T follicular helper cell (primary cell): ENCODE results near the gene ZC3H7B.

Source experiments
- DNase-seq: peaks from one replicate; pipeline ENCODE4 v3.0.0-alpha.2; 2020; ENCODE audit warnings: low read depth

ZC3H7B gene

DNA sequence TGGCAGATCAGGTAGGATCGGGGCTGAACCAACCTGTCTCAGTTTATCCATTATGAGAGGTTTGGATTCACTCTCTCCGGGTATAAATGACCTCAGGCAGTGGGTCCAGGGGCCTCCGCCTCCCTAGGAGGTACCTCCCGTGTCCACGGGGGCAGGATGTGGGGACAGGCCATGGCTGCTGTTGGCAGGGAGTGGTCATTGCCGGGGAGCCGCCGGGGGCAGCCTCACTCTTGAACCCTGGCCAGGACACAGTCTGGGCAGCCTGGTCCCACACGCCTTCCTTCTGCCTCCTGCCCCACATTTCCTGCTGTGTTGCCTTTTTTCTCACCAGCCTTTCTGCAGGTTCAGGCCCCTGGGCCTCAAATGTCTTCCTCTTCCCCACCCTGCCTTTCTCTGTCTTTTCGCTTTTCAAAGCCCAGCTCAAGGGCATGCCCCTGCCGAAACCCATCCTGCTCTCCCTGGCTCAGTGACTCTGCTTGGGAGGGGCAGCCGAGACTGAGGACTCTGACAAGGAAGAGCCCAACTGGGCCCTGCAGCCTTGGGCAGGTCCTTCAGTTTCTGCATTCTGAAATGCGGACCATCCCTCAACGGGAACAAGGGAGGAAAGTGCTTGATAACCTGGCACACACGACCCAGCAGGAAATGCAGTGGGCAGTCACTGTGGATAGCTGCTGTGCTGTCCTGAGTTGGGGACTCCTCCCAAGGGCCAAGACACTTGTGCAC is 31.1 kb downstream of the ZC3H7B start:
- DNase-seq = no peak

DNA sequence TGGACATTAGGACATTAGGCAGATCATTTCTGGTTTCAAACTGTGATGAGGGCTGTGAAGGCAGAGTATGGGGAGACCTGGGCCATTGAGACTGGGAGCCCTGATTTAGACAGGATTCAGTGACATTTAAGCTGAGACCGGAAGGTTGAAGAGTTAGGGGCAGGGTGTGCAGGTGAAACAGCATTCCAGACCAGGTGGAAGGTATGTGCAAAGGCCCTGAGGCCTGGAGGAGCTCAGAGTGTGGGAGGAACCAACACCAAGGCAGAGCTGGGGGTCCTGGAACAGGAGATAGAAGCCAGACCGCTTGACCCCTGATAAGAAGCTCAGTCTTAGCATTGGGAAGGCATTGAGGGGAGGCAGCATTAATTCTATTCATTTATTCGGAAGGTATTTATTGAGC is 32.5 kb downstream of the ZC3H7B start:
- no peak for DNase-seq

DNA sequence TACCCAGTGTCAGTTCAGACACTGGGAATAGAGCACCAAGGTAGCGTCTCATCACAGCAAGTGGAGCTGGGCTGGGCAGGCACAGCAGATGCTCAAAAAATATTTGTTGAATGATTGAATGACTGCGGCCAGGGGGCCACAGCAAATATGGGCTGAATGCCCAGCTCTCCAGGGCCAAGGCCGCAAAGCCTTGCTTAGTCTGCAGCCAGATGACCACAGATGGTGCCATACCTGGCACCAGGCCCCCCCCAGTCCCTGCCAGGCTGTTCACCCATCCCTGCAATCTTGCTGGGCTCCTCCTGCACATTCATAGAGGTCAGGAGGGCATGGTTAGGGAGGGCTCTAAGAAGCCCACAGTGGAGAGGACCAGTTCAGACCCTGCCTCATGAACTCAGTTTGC is 32.9 kb downstream of the ZC3H7B start:
- DNase-seq = no peak

DNA sequence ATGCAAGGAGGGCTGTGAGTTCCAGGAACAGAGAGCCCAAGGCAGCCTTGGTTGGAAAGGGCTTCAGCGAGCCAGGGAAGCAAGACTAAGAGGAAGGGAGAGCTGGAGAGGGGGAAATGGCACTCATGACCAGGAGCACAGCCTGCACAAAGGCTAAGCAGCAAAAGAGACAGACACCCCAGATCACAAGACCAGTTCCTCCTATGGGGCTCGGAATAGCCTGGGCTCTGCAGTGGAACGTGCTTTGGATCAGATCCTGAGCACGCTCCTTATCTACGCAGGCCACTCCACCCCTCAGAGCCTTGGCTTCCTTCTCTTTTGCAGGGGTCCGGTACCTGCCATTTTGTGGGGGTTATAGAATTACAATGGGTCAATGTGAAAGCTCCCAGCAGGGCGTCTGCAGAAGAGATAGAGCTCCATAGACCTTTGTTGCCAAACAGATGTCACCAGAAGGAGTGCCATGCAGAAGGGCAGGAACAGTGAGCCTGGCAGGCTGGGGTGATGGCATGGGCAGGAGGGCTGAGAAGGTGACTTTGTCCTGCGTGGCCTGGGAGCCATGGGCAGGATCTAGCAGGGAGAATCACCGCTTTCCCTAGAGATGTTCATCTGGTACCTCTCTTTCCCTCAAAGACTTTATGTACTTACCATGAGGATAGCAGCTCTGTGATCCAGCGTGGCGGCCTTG is 33.8 kb downstream of the ZC3H7B start:
- no peak for DNase-seq

DNA sequence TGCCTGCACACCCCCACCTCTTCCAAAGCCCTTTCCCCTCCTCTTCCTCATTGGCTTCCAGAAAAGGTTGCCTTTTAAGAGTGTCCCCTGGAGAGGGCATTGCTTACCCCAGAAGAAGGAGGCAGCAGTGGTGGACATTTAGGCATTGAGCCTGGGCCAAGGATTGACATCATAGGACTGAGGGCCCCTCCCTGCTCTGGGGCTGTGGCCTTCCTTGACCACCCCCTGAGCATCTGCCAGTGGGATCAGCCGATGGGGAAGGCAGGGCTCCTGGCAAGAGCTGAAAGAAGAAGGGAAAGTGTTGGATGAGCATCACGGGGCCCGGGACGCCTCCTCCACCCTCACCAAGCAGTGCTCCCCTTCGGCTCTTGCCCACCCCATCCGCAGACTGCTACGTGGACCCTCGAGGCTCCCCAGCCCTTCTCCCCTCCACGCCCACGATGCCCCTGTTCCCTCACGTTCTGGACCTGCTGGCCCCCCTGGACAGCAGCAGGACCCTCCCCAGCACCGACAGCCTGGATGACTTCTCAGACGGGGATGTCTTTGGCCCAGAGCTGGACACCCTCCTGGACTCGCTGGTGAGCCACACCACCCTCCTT is 37.4 kb downstream of the ZC3H7B start:
- no peak for DNase-seq

DNA sequence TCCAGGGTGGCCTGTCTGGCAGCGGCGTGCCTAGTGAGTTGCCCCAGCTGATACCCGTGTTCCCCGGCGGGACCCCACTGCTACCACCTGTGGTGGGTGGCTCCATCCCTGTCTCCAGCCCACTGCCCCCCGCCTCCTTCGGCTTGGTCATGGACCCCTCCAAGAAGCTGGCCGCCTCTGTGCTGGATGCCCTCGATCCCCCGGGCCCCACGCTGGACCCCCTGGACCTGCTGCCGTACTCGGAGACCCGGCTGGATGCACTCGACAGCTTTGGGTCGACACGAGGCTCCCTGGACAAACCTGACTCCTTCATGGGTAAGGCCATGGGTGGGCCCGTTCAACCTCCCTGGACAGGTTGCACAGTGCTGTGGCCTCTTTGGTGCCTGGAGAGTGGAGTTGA is 38.5 kb downstream of the ZC3H7B start:
- DNase-seq = no peak

DNA sequence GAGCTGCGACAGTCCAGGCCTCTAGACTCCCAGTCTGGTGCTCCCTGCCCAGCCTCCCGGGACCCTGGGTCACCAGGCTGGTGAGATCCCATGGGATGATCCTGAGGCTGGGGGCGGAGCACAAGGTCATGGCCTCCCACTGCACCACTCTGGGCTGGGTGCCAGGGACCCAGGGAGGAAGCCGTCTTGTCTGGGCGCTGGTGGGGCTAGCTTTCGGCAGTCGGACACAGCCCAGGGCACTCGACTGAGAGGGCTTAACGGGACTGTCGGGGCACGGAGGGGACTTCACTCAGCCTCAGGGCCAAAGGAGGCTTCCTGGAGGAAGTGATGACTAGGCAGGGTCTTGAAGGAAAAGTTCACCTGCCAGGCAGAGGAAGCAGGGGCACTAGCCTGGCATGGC is 39.0 kb downstream of the ZC3H7B start:
- DNase-seq = no peak

DNA sequence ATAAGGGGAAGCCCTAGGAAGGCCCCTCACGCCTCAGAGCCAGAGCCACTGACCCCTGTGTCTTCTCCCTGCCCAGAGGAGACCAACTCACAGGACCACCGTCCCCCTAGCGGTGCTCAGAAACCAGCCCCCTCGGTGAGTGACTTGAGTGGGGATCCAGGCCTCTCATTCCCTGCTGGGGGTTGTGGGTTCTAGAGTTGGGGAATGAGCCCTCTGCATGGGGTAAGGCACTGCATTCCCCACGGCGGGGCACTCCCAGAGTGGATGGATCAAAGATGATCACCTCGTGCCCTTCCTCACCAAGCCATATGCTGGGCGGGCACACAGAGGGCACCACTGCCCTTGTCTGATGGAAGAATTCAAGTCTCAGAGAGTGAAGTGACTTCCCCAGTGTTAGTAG is 39.7 kb downstream of the ZC3H7B start:
- no peak for DNase-seq

DNA sequence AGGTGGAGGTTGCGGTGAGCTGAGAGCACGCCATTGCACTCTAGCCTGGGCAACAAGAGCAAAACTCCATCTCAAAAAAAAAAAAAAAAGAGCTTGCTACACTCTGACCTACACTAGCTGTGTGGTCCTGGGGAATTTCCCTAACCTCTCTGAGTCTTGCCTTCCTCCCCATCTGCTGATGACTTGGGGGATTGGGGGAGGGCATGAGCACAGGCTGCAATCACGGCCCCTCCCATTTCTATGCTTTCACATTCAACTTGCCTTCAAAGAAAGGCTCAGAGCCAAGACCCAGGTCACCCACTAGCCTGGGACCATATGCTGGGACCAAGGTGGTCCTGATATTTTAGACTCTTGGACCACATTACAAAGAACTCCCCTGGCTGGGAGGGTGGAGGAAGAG is 40.7 kb downstream of the ZC3H7B start:
- DNase-seq = no peak

DNA sequence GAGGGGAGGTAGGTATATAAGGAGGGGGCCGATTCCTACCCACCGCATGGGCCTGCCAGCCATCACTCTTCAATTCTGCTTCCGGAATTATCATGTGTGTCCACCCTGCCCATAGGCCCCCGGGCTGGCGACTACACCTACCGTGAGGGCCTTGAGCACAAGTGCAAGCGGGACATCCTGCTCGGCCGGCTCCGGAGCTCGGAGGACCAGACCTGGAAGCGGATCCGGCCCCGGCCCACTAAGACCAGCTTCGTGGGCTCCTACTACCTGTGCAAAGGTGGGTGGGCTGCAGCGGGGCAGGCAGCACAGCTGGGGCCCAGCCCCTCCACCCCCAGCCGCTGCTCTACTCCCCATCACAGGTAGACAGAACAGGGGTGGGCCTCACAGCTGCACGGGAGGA is 42.0 kb downstream of the ZC3H7B start:
- DNase-seq = no peak

DNA sequence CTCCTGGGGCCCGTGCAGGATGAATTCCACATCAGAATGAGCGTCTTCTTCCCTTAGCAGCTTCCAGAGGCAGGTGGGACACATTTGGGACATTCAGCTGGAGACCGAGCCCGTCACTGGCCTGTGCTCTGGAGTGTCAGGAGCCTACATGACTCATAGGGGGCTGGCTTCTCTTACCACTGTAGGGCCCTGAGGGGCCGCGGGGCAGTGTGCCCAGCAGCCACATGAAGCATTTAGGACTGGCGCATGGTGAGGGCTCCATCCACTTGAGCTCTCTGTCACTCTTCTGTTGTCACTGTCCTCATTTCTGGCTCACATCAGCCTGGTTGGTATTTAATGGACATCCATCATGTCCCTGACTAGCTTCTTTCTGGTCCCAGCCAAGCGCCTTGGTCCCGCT is 42.4 kb downstream of the ZC3H7B start:
- DNase-seq = no peak

DNA sequence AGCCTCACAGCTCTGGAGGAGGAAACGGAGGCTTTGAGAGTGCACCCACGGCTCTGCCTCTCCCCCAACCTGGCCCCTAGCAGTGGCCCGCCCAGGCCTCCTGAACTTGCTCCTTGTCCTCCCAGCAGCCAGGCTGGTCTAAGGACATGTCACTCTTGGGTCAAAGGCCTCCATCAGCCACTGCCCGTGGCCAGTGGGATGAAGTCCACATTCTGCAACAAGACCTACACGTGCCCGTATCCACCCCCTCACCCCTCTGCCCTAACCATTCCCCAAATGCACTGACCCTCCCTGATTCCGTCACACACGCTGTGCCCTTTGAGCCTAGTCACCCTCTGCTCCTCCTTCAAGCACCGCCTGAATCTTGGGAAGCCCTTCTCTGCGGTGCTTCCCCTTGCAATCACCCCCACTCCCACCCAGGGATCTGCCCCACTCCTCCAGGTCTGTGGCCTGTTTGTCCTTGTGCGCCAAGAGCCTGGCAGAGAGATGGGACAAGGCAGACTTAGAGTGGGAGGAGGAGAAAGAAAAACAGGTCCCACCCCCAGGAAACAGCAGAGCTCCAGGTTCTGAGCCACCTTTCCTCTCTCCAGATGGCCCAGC is 43.0 kb downstream of the ZC3H7B start:
- no peak for DNase-seq

DNA sequence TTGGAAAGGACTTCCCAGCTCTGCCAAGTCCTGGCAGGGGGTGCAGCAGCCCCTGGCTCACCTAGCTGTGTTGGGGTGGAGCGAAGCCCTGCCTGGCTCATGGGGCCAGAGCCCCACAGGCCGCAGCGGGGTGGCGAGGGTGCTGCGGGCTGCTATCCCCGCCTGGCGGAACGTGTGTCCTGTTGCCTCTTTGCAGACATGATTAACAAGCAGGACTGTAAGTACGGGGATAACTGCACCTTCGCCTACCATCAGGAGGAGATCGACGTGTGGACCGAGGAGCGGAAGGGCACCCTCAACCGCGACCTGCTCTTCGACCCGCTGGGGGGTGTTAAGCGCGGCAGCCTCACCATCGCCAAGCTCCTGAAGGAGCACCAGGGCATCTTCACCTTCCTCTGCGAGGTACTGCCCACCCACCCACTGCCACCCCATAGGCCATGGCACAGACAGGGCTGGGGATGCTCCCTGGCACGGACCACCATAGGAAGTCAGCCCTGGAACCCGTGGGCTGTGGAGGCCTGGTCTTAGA is 44.5 kb downstream of the ZC3H7B start:
- no peak for DNase-seq

DNA sequence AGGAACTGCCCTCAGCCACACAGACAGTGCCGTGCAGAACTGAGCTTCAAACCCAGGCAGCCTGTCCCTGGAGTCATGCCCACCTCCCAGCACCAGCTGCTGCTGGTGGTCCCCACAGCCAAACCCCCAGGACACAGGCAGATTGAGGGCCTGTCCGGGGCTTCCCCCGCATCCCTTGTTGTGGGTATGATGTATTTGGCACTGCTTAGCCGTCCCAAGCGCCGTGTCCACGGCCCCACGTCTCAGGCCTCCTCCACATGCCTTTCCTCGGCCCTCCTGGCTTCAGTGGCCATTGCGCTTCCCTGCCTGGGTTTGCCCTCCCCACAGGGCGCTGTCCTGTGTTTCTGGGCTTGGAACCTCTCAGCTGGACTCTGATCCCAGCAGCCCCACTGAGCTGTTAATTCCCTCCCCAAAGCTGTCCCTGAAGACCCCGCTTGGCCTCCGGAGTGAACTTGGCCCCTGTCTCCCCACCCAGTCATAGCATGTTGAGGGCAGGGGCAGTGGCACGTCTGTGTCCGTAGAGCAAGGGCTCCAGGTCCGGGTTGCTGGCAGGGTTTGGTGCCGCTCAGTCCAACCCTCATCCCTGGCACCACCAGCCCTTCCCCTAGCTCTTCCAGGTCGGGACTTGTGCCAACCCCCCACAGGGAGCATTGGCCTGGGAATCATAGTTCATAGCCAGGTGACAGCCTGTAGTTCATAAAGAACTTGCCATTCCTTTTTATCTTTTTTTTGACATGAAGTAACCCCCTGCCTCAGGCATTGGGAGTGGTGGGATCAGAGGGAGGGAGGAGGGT is 45.9 kb downstream of the ZC3H7B start:
- no peak for DNase-seq

DNA sequence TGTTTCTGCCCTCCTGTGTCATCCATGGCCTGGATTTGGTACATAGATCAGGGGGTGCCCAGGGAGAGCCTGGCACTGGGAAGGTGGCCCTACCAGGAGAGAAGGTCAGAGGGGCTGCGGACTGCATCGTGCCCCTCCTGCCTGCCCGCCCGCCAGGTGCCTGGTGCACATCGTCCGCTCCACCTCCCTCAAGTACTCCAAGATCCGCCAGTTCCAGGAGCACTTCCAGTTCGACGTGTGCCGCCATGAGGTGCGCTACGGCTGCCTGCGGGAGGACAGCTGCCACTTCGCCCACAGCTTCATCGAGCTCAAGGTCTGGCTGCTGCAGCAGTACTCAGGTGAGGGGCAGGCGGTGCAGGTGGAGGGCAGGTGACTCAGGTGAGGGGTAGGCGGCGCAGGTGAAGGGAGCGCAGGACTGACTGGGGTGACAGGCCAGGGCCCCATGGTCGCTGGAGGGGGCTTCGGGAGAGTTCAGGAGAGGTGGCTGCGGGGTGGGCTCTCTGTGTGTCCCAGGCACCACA is 47.7 kb downstream of the ZC3H7B start:
- no peak for DNase-seq

DNA sequence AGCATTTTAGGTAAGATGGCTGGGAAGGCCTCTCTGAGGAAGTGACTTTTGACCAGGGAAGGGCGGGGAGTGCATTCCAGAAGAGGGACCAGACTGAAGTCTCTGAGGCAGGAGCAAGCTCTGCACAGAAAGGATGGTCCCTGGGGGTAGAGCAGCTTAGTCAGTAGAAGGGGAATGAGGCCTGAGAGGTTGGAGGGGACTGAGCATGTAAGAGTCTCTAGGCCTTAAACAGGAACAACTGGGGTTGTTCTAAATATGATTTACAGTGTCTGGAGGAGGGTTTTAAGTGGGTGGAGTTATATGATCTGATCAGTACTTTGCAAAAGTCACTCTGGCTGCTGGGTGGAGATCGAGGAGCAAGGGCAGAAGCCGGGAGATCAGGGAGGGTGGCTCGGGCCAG is 48.8 kb downstream of the ZC3H7B start:
- no peak for DNase-seq

DNA sequence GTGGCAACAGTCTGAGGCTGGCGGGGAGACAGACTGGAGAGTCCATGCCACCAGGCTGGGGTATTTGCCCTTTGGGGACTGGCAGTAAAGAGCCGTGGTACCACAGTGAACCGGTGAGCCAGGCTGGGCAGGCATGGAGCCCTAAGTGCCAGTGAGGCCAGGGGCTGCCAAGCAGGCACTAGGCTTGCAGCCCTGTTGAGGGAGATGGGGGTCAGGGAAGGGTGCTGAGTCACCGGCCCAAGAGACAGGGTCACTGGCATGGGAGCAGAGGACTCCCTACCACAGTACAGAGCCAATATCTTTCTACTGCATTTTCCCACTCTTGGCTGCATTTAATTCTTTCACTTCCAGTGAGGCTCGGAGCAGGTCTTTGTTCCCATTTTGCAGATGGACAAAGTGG is 49.7 kb downstream of the ZC3H7B start:
- no peak for DNase-seq

DNA sequence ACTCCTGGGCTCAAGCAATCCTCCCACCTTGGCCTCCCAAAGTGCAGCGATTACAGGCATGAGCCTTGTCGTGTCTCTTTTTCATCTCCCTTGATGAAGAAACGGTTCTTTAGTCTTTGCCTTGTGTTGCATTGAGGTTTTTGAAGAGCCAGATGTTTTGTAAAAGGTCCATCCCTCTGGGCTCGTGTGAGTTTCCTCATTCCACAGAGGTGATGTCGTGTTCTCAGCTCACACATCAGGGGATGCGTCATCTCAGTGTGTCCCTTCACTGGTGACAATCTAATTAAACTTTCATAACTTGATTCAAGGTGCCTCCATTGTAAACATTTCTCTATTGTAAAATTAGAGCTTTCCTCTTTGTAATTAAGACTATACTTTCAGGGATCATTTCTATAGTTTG is 50.7 kb downstream of the ZC3H7B start:
- no peak for DNase-seq

DNA sequence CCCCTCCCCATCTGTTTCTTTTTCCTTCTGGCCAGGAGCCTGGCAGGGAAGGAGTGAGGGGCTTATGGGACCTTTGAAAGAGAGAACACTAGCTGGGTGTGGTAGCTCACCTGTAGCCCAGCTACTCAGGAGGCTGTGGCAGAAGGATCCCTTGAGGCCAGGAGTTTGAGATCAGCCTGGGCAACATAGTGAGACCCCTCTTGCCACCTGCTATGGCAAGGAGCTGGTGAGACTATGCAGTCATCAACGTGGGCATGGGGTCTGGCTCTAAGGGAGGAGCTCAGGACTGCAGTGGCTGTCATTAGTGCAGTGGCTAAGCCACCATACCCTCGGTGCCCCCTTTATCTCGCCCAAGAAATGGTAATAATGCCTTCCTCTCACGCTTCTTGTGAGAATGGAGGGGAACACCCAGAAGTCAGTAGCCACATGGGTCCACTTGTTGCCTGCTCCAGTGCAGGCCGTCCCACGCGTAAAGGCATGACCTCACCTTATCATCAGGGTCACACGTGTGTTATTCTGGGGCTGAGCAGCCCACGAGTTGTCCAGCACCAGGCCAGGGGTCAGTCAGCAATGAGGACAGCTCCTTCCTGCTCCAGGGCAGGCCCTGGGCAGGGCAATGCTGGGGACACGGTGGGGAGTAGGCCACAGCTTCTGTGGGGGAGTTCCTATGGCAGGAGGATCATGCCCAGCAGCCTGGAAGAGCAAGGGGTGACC is 52.7 kb downstream of the ZC3H7B start:
- no peak for DNase-seq

DNA sequence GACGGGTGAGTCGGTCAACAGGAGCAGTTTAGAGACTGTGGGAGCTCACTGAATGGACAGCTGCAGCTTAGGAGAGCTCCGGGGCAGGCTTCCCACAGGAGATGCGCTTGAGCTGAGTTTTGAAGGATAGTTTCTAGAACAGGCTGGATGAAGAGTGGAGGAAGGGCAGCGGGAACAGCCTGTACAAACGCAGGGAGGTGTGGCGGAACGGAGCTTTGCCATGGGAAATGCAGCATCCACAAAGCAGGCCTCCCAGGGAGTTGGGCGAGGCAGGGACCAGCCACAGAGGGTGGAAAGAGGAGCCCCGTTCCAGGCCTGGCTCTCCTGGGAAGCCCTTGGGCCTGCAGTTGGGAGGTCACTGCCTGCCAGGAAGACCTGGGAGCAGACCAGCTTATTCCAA is 53.7 kb downstream of the ZC3H7B start:
- no peak for DNase-seq

DNA sequence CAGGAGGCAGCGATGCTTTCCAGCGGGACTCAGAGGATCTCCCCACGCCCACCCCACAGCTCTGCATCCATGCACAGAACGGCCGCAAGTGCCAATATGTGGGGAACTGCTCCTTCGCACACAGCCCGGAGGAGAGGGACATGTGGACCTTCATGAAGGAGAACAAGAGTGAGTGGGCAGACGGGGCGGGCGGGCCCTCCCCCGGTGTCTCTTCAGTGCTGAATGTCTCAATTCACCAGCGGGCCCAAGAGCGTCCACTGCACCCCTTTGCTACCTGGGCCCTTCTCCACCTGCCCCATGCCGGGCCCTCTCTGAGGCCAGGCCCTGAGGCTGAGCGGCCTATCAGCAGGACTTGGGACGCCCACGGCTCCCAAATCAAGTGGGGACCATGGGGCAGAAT is 54.6 kb downstream of the ZC3H7B start:
- no peak for DNase-seq
